Astrocyte (in vitro differentiated cells and primary cell): ENCODE data around the gene PPM1M. TPM values are rescaled to one million over a fixed set of nuclear protein-coding genes. Genes with fewer than 3 reads are reported as not detected.
A peak's percentile ranks its signal among the peaks of the same experiment; 100 is the strongest.

Source experiments
- DNase-seq: peaks from one replicate; pipeline ENCODE4 v3.0.0-alpha.2; 2010; ENCODE audit warnings: low read depth
- FAIRE-seq: peaks from 2 replicates; lab custom pipeline; 2011; peaks lifted over from hg19 to GRCh38; lab: Jason Lieb, UNC
- H2AFZ ChIP-seq: 2 replicates; pipeline ENCODE4 v1.6.0; 2012; ENCODE audit warnings: low read depth, low read length, inconsistent platforms
- H3K27ac ChIP-seq: 2 replicates; pipeline ENCODE4 v1.5.1; 2011; ENCODE audit warnings: low read depth, low read length, inconsistent platforms
- H3K27me3 ChIP-seq: 2 replicates; pipeline ENCODE4 v1.6.0; 2011; ENCODE audit warnings: low read length, inconsistent platforms; ENCODE audit not compliant: insufficient read depth
- H3K36me3 ChIP-seq: 2 replicates; pipeline ENCODE4 v1.5.1; 2011; ENCODE audit warnings: low read length, inconsistent platforms; ENCODE audit not compliant: insufficient read depth
- H3K4me1 ChIP-seq: 2 replicates; pipeline ENCODE4 v1.5.1; 2011; ENCODE audit warnings: low read length, inconsistent platforms; ENCODE audit not compliant: insufficient read depth
- H3K4me2 ChIP-seq: 2 replicates; pipeline ENCODE4 v1.6.0; 2012; ENCODE audit warnings: low read length, inconsistent platforms
- H3K4me3 ChIP-seq: 2 replicates; pipeline ENCODE4 v1.5.1; 2011; ENCODE audit warnings: low read depth, mild to moderate bottlenecking, low read length, inconsistent platforms; ENCODE audit not compliant: insufficient read depth
- H3K79me2 ChIP-seq: 2 replicates; pipeline ENCODE4 v1.6.0; 2012; ENCODE audit warnings: mild to moderate bottlenecking, low read length, inconsistent platforms; ENCODE audit not compliant: insufficient read depth
- H3K9ac ChIP-seq: 2 replicates; pipeline ENCODE4 v1.6.0; 2012; ENCODE audit warnings: mild to moderate bottlenecking, low read length, inconsistent platforms
- H3K9me3 ChIP-seq: 2 replicates; pipeline ENCODE4 v1.5.1; 2012; ENCODE audit warnings: low read depth, mild to moderate bottlenecking, low read length, inconsistent platforms; ENCODE audit not compliant: insufficient read depth
- H4K20me1 ChIP-seq: 2 replicates; pipeline ENCODE4 v1.6.0; 2012; ENCODE audit warnings: low read length, inconsistent platforms; ENCODE audit not compliant: insufficient read depth
- H3K27ac Mint-ChIP-seq: one replicate; pipeline ENCODE4 v1.8.0; 2021; ENCODE audit warnings: mild to moderate bottlenecking, mixed read lengths; ENCODE audit not compliant: unreplicated experiment
- H3K27me3 Mint-ChIP-seq: one replicate; pipeline ENCODE4 v1.8.0; 2021; ENCODE audit warnings: low read depth, mixed read lengths; ENCODE audit not compliant: unreplicated experiment
- H3K36me3 Mint-ChIP-seq: one replicate; pipeline ENCODE4 v1.8.0; 2021; ENCODE audit warnings: low read depth, mixed read lengths; ENCODE audit not compliant: unreplicated experiment
- H3K4me1 Mint-ChIP-seq: one replicate; pipeline ENCODE4 v1.8.0; 2021; ENCODE audit warnings: low read depth, mixed read lengths; ENCODE audit not compliant: unreplicated experiment
- H3K4me3 Mint-ChIP-seq: one replicate; pipeline ENCODE4 v1.8.0; 2021; ENCODE audit warnings: mild to moderate bottlenecking, moderate library complexity, mixed read lengths; ENCODE audit not compliant: unreplicated experiment
- H3K9me3 Mint-ChIP-seq: one replicate; pipeline ENCODE4 v1.8.0; 2021; ENCODE audit warnings: mild to moderate bottlenecking, mixed read lengths; ENCODE audit not compliant: unreplicated experiment
- CTCF ChIP-seq: IDR thresholded peaks from 2 replicates; pipeline ENCODE4 v1.5.1; 2011; ENCODE audit warnings: low read depth, mild to moderate bottlenecking, inconsistent platforms, low read length, moderate library complexity; ENCODE audit not compliant: insufficient read depth
- EZH2 ChIP-seq: IDR thresholded peaks from 2 replicates; pipeline ENCODE4 v1.6.1; 2012; ENCODE audit warnings: mild to moderate bottlenecking, low read length, inconsistent platforms; ENCODE audit not compliant: insufficient read depth
- total RNA-seq: library from RNA; stranded (reverse); gene quantifications from 2 replicates; pipeline ENCODE4 v1.2.1, GENCODE V29; 2021

PPM1M gene
- total RNA-seq, 1 donor from 2014 or later: 9.1 TPM

- Histone ChIP-seq H3K79me2 (peaks cover 11% of the 10 kb centered on the region), H4K20me1 (peaks cover 18% of the 10 kb centered on the region), H3K36me3 (peaks cover 4% of the 10 kb centered on the region), H3K9ac (no peak overlapping the region), H3K4me1 (peaks cover 38% of the 10 kb centered on the region), H3K4me3 (no peak overlapping the region), H3K27ac (peak overlapping the region; percentile 24), H2AFZ (no peak overlapping the region), H3K9me3 (no peaks in the 10 kb centered on the region), H3K4me2 (peak overlapping the region; percentile 92), H3K27me3 (no peaks in the 10 kb centered on the region)
- peak overlapping the region; percentile 53 for H3K27ac Mint-ChIP-seq
- DNase-seq: no peak
- H3K27me3 Mint-ChIP-seq: no peaks in the 10 kb centered on the region
- peak overlapping the region; percentile 67 for H3K4me3 Mint-ChIP-seq
- H3K4me1 Mint-ChIP-seq: peaks cover 22% of the 10 kb centered on the region
- TF ChIP-seq CTCF (no peak), EZH2 (no peak)
- H3K36me3 Mint-ChIP-seq: peaks cover 14% of the 10 kb centered on the region
- H3K9me3 Mint-ChIP-seq: peaks cover 7% of the 10 kb centered on the region
- no peak for FAIRE-seq
These were observed 1.5 kb upstream of the PPM1M start for GRCh38 chr3:52243791-52244628.

GRCh38 chr3:52246264-52246620 is 683 bp downstream of the PPM1M start:
- peak overlapping the region; percentile 75 for H3K27ac Mint-ChIP-seq
- Histone ChIP-seq H2AFZ (peak overlapping the region; percentile 67), H3K4me2 (peak overlapping the region; percentile 92), H3K79me2 (peaks cover 5% of the 10 kb centered on the region), H3K9ac (peak overlapping the region; percentile 74), H4K20me1 (peaks cover 37% of the 10 kb centered on the region), H3K36me3 (peaks cover 13% of the 10 kb centered on the region), H3K27ac (no peak overlapping the region), H3K9me3 (no peaks in the 10 kb centered on the region), H3K27me3 (no peaks in the 10 kb centered on the region), H3K4me1 (peaks cover 20% of the 10 kb centered on the region), H3K4me3 (peak overlapping the region; percentile 61)
- peaks cover 20% of the 10 kb centered on the region for H3K36me3 Mint-ChIP-seq
- no peaks in the 10 kb centered on the region for H3K27me3 Mint-ChIP-seq
- DNase-seq: no peak
- FAIRE-seq: no peak
- peaks cover 7% of the 10 kb centered on the region for H3K9me3 Mint-ChIP-seq
- TF ChIP-seq EZH2 (no peak), CTCF (no peak)
- peak overlapping the region; percentile 77 for H3K4me3 Mint-ChIP-seq
- peaks cover 7% of the 10 kb centered on the region for H3K4me1 Mint-ChIP-seq
